HG02610 (cell line): ENCODE data around the gene OLFM1.
"Not testable (repeated sequence)": the region's sequence is repeated elsewhere in the genome, so short reads cannot be mapped to it uniquely, and the experiment has no call there.

ENCODE experiments used
- ATAC-seq: cut with Tn5 transposase; IDR thresholded peaks from one replicate; pipeline ENCODE4 v1.9.1; 2021; ENCODE audit warnings: mild to moderate bottlenecking, moderate library complexity; ENCODE audit not compliant: unreplicated experiment

OLFM1 gene

DNA sequence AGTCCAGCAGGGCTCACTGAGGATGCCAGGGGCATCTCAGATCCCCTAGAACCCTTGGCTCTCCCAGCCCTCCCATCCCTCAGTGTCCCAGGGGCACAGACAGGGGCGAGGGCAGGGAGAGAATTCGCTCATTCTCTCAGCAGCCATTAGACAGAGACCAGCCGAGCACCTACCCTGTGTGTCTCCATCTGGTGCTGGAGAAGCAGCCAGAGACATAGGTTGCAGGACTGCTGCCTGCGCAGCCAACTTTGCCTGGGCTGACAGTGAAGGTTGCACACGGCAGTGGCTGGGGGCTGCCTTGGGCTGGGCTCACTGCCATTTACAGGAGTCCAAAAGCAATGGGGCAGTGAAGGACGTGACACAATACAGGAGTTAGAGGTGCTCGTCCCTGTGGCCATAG lies 60.9 kb downstream of the OLFM1 start:
- ATAC-seq: no peak

DNA sequence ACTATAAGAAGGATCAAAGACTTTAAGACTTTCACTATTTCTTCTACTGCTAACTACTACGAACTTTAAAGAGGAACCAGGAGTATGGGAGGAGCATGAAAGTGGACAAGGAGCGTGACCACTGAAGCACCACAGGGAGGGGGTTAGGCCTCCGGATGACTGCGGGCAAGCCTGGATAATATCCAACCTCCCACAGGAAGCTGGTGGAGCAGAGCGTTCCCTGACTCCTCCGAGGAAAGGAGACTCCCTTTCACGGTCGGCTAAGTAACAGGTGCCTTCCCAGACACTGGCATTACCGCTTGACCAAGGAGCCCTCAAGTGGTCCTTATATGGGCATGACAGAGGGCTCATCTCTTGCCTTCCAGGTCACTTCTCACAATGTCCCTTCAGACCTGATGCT lies 62.4 kb downstream of the OLFM1 start:
- not testable (repeated sequence) for ATAC-seq

GRCh38 chr9:135150981-135151380 lies 63.5 kb downstream of the OLFM1 start:
- no peak for ATAC-seq

- ATAC-seq: no peak
Measured at GRCh38 chr9:135151757-135152613, 64.5 kb downstream of the OLFM1 start.

DNA sequence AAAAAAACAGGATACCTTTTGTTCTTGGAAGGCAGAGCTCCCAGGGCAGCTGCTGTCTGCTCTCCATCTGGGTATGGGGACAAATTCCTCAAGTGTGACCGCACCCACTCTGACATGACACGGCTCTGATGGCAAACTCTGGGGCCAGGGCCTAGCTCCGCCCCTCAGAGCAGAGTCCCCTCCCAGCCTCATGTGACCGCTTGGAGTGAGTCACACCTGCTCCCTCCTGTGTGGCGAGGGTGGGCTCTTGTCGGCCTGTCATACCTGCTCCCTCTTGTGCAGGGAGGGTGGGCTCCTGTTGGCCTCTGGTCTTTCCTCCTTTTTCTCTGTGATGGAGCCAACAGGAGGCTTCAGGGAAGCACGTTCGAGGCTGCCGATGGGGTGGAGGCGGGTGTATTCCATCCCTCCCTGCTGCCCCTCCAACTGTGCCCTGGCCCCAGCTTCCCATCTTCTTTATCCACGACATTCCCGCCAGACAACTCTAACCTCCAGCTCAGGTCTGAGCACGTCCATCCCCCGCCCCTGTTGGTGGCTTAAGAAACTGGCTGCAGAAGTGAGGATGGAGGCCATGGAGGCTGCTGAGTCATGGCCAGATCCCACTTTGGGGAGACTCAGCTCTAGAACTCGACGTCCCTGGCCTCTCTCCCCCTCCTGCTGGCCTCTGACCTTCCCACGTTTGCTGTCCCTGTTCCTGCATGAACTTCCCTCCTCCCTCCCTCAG lies 65.3 kb downstream of the OLFM1 start:
- ATAC-seq: no peak

DNA sequence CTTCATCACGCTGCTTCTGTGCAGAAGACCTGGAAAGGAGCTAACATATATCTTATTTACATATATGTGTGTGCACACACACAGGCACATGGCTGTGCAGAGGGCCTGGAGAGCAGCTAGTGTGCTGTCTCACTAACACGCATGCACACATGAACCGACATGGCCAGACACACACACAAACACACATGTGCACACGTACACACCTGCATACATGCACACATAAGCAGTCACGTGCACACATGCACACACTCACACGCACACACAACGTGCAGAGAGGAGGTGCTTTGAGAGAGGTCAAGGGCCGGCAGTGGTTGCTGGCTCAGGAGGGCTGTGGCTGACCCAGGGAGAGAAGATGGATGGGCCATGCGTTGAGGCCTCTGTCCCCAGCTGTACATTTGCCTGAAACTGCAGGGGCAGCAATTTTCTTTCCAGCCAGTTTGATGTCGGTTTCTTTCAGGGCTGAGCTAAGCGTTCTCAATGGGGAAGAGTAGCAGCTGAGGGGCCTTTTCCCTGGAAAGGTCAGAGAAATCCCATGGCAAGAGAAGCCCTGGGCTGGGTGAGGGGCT lies 66.7 kb downstream of the OLFM1 start:
- ATAC-seq: no peak

DNA sequence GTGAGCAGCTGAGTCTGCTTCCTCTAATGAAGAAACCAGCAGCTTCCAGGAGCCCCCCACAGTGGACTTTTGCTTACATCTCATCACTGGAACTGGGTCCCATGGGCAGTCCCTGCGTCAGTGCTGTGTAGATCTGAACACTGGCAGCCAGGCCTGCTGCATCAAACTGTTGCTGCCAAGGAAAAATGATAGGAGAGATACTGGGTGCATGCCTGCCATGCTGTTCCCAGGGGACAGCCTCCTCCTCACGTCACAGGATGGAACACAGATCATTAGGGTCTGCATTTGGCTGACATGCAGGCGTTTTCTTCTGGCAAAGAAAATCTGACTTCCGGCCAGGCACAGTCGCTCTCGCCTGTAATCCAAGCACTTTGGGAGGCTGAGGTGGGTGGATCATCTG lies 67.9 kb downstream of the OLFM1 start:
- ATAC-seq: no peak

DNA sequence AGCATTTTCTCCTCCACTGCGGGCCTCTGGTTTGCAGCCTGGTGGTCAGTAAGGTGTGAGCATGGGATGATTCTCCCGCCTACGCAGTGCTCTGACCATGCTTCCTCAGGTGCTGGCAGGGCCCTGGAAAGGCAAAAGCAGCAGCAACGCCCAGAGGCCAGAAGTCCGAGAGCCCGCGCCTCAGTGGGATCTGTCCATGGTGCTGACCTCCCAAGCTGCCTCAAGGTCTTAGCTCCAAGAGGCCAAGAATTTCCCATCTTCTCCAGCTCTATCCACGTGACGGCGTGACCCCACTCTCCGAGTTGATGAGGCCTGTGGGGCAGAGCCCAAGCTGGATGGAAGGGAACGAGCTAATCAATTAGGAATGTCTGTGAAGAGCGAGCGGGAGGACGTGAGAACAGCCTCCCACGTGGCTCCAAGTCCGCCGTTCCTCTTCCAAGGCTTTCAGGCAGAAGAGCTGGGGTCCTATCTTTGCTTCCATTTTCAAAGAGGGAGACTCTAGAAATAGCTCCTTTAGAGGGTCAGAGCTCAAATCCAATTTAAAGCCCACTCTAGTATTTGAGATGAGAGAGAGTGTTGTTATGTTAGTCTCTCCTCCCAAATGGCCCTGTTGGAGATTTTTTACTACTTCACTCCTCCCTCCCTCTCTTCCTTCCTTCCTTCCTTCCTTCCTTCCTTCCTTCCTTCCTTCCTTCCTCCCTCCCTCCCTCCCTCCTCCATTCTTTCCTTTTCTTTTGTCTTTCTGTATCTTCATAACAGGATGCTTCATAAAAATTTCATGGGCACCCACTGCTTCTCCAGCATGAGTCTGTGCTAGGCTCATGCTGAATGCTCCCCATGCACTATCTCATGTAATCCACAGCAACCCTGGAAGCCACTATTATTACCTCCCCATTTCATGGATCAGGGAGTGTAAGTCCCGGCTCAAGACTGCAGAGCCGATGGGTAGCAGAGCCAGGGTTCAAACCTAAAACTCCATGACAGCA lies 69.3 kb downstream of the OLFM1 start:
- no peak for ATAC-seq

DNA sequence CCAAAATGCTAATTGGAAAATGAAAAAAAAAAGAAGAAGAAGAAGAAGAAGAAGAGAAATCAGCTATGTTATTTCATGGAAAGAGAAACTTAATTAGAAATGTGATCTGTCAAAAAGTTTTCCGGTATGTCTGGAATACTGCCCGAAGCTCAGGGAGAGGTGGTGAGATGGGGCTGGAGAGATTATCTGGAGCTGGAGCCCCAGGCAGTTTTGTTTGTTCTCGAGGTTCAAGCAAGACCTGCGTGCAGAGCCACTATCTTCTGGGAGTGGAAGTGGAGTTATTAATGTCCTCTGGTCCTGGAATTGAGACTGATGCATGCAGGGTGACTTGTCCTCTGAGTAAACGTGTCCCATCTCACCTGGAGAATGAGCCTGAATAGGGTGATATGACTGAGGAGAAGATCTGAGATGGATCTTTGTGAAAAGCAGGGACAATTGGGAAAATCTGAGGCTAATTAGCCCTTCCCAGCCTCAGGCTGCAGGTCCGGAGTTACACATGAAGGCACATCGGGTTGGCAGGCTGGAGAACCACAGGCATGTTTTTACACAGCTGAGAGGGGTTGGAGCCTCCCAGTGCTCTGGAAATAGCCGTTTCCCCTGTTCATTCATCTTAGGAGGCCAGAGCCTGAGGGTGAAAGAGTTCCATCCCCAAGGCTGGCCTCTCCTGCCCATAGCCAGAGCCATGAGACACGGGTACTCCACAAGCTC lies 70.5 kb downstream of the OLFM1 start:
- ATAC-seq: no peak

DNA sequence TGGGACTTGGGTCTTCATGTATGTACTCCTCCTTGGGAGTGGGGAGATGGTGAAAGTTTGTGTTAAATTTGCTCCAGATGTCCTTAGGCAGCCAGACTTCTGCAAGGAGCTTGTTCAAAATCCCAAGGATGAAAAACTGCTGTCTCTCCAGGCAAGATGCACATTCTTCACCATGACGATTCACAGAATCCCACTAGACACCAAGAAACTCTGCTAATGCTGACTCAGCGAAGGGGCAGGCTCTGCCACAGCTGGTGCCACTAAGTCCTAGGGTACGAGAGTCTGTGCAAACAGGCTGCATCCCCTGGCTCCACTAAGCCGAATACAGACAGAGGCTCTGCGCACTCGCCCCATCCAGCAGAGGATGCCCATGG lies 71.1 kb downstream of the OLFM1 start:
- no peak for ATAC-seq

GRCh38 chr9:135159801-135160200 lies 72.3 kb downstream of the OLFM1 start:
- no peak for ATAC-seq

DNA sequence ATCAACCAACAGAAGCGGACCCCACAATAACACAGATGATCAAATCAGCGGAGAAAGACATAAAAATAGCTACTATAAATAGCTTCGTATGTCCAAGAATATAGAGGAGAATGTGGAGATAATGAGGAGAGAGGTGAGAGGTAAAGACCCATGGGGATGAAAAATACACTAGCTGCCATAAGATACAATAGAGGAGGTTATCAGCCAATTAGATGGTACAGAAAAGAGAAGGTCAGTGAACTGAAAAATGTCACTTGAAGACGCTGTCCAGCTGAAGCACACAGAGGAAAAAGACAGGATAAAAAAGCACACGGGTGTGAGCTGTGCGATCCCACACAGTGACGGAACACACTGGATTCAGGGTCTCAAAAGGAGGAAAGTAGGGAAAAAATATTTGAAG lies 73.4 kb downstream of the OLFM1 start:
- ATAC-seq: no peak

DNA sequence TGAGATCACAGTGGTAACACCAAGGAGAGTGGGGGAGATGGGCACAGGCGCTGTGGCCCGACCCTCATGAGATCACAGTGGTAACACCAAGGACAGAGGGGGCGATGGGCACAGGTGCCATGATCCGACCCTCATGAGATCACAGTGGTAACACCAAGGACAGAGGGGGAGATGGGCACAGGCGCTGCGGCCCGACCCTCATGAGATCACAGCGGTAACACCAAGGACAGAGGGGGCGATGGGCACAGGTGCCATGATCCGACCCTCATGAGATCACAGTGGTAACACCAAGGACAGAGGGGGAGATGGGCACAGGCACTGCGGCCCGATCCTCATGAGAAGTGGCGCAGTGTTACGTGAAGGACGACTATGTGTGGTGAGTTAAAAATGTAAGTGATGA lies 75.1 kb downstream of the OLFM1 start:
- not testable (repeated sequence) for ATAC-seq

- no peak for ATAC-seq
Measured at GRCh38 chr9:135163023-135163780, 75.7 kb downstream of the OLFM1 start.

DNA sequence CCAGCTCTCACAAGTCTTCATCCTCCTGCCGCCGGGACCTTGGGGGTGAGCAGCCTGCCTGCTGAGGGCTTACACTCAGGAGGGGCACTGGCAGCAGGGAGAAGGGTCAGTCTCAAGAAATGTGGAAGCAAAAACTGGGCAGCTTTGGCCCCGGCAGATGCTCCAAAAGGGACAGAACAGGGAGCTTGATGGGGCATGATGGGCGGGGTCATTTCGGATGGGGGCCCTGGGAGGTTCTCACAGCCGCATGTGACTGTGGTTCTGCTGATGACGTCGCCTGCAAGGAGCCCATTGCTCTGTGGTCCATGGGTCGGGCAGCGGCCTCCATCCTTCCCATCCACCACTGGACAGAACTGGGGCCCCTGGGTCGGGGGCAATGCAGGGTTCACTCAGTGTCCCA lies 76.6 kb downstream of the OLFM1 start:
- no peak for ATAC-seq

DNA sequence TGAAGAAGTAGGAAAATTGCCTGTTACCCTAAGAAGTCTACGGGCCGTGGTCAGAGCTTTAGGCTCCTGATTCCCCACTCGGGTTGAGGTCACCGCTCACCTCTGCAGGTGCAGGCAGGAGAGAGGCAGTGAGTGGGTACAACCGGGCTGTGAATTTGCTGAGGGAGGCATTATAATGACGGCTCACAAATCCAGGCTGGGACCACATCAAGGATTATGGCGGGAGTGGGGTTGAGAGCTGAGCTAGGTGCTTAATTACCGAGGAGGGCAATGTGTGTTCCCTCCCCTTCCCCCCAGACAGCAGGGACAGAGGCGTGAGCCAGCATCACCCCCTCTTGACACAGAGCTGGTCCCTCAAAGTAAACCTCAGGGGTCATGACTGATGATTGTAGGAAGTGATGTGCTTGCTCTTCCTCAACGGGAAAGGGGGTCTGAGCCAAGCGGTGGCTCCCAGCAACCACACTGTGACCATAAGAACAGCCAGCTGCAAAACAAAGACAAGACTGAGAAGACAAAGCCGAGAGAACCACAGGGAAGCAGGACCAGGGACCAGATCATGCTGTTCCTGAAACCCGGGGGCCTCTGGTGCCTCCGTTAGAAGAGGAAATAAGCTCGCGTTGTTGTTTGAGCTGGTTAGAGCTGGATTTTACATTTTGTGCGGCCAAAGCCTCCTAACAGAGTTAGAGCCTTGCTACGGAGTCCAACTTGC lies 77.7 kb downstream of the OLFM1 start:
- no peak for ATAC-seq

GRCh38 chr9:135165756-135166519 lies 78.5 kb downstream of the OLFM1 start:
- no peak for ATAC-seq

DNA sequence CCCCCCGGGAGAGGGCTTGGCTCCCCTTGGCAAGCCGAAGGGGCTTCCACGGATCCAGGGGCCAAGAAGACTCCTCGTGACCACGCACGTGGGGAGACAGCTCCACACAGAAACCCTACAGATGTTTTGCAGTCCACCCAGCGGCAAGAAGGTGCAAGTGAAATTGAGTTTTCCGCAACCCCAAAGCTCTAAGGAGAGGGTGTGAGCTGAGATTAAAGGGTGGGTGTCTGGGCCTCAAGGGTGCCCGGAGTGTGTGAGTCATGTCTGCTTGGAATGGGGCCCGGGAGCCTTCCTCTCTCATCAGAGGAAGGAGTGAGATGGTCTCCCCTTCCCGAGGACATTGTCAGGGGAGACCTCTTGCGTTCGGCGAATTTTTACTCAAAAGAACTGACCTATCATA lies 79.1 kb downstream of the OLFM1 start:
- no peak for ATAC-seq
